Lower leg skin (tissue), 4 donors: ENCODE results near the gene RBM26. TPM values are rescaled to one million over a fixed set of nuclear protein-coding genes. Genes with fewer than 3 reads are reported as not detected.

Source experiments
- DNase-seq, 2 donors: peaks; one replicate each; pipeline ENCODE4 v3.0.0-alpha.2; 2019; ENCODE audit warnings: low spot score in 2 of 2
- H3K4me3 ChIP-seq: fragments of 200-600 bp; sonication (generic); 2 replicates; pipeline ENCODE4 v1.5.1; 2017; ENCODE audit warnings: mild to moderate bottlenecking, low read depth; ENCODE audit not compliant: poor library complexity, severe bottlenecking
- CTCF ChIP-seq, 3 donors: fragments of 450-650 bp; IDR thresholded peaks; one replicate each; pipeline ENCODE4 v1.5.1; 2016; ENCODE audit warnings: antibody characterized with exemption in 3 of 3, mild to moderate bottlenecking in 3 of 3, moderate library complexity in 2 of 3
- POLR2A ChIP-seq, 2 donors: fragments of 450-650 bp; IDR thresholded peaks; one replicate each; pipeline ENCODE4 v1.6.1; 2016 to 2017; ENCODE audit warnings: antibody characterized with exemption in 2 of 2, mild to moderate bottlenecking in 1 of 2, moderate library complexity in 1 of 2
- WGBS, 2 donors: methylation state at CpG; one replicate each; pipeline ENCODE4 v1.1.5; 2018; 5-methylcytosine and 5-hydroxymethylcytosine counted together
- intact Hi-C: fragments of 100-400 bp; cut with DNase I; formaldehyde crosslinking; loops from one replicate; pipeline ENCODE4 v1.15.0; 2023; ENCODE audit warnings: low total_unique reads
- total RNA-seq, 4 donors: library from RNA; depleted of rRNA; stranded (reverse); fragments of >200 nt; gene quantifications; one replicate each; pipeline ENCODE4 v1.1.0, GENCODE V29; 2016

The RBM26 gene
- total RNA-seq, 4 donors from 2014 or later: 23.5 to 29.6 (median 28.8) TPM

- peak in 1 of 2 donors; percentile 25 for DNase-seq
- no peak for TF ChIP-seq POLR2A (IDR thresholded peaks at IDR 0.05)
- no peak for TF ChIP-seq CTCF (IDR thresholded peaks at IDR 0.05)
- intact Hi-C loops: no loop called here
- peak overlapping the region; percentile 96 for H3K4me3 ChIP-seq
- WGBS, 2 donors: 0 to 1% methylated on average over 17 to 19 of the region's 19 CpGs
Observed at GRCh38 chr13:79405501-79405830, 589 bp downstream of the RBM26 start.

- 1 to 2% methylated on average over 10 of the region's 10 CpGs for WGBS, 2 donors
- intact Hi-C loops: no loop called here
Observed at GRCh38 chr13:79404985-79405384, 1.1 kb downstream of the RBM26 start.

GRCh38 chr13:79404361-79404760 is 1.7 kb downstream of the RBM26 start:
- WGBS, 2 donors: 8 to 11% methylated on average over 1 of the region's 1 CpG
- TF ChIP-seq POLR2A (IDR thresholded peaks at IDR 0.05) (no peak), CTCF (IDR thresholded peaks at IDR 0.05) (no peak)
- no peak for DNase-seq
- intact Hi-C loops: no loop called here
- H3K4me3 ChIP-seq: no peak overlapping the region

More at GRCh38 chr13:79404985-79405384, 1.1 kb downstream of the RBM26 start:
- DNase-seq: no peak
- TF ChIP-seq POLR2A (IDR thresholded peaks at IDR 0.05) (no peak), CTCF (IDR thresholded peaks at IDR 0.05) (no peak)
- H3K4me3 ChIP-seq: peak overlapping the region; percentile 96

GRCh38 chr13:79403113-79403512 is 2.9 kb downstream of the RBM26 start:
- no peak for DNase-seq
- intact Hi-C loops: no loop called here
- H3K4me3 ChIP-seq: no peak overlapping the region
- TF ChIP-seq POLR2A (IDR thresholded peaks at IDR 0.05) (no peak), CTCF (IDR thresholded peaks at IDR 0.05) (no peak)
- WGBS, 2 donors: 41 to 45% methylated on average over 4 of the region's 4 CpGs

- no peak for TF ChIP-seq POLR2A (IDR thresholded peaks at IDR 0.05)
- no peak for TF ChIP-seq CTCF (IDR thresholded peaks at IDR 0.05)
- intact Hi-C loops: no loop called here
- WGBS, 2 donors: 54 to 61% methylated on average over 2 of the region's 2 CpGs
- H3K4me3 ChIP-seq: no peak overlapping the region
- no peak for DNase-seq
Observed at GRCh38 chr13:79402679-79403078, 3.4 kb downstream of the RBM26 start.

GRCh38 chr13:79402074-79402635 is 3.9 kb downstream of the RBM26 start:
- TF ChIP-seq POLR2A (IDR thresholded peaks at IDR 0.05) (no peak), CTCF (IDR thresholded peaks at IDR 0.05) (no peak)
- 48 to 53% methylated on average over 2 of the region's 2 CpGs for WGBS, 2 donors
- H3K4me3 ChIP-seq: no peak overlapping the region
- intact Hi-C loops: no loop called here
- DNase-seq: no peak
